NCI-H345 treated with DMSO at 0.1 percent for 48 hours (cell line): ENCODE results near the gene GAREM2.

ENCODE experiments used
- DNase-seq: peaks from one replicate; lab custom pipeline; 2025; ENCODE audit not compliant: unreplicated experiment; lab: John Stamatoyannopoulos, UW

The GAREM2 gene

DNA sequence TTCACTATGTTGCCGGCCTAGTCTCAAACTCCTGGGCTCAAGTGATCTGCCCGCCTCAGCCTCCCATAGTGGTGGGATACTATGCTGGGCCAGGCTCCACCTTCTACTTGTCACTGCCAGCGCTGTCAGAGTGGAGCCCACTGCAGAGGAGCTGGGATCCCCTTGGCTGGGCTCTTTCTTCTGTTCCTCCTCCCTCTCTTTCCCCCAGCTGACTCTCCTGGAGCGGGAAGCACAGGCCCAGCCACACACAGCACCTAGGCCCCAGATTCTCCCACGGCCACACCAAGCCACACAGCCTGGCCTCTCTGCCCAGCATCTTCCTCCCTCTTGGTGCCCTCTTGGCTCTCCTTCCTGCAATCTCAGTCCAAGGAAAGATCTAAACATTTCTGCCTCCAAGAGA, 3.7 kb upstream of the GAREM2 start:
- no peak for DNase-seq

DNA sequence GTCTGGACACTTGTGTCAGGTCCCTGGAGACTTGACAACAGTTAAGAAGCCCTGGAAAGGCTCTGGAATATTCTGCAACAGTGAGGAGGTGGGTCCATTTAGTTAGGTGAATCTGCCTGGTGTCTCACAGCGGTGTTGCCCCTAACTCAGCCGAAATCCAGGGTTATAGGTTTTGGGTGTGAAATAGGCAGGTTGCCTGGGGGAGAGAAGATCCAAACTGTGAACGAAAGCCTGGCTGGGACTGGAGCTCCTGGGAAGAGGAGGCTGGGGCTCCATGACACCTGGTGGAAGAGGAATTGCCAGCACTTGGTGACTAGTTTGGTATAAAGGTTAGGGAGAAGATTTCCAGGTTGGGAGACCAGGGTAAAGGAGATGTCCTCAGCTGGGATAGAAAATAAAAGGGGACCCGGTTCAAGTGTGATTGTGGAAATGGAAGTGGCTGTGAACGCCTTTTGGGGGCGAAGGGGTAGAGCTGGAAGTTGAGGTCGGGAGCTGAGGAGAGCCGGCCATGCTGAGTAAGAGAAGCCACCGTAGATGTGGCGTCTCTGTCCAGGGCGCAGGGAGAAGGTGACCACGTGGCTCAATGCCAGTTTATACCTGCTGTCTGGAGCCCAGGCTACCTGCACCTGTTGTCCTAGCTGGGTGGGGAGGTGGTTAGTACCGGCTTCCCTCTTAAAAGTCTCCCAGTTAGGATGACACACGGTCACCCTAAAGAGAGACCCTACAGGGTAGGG, 3.0 kb upstream of the GAREM2 start:
- no peak for DNase-seq

DNA sequence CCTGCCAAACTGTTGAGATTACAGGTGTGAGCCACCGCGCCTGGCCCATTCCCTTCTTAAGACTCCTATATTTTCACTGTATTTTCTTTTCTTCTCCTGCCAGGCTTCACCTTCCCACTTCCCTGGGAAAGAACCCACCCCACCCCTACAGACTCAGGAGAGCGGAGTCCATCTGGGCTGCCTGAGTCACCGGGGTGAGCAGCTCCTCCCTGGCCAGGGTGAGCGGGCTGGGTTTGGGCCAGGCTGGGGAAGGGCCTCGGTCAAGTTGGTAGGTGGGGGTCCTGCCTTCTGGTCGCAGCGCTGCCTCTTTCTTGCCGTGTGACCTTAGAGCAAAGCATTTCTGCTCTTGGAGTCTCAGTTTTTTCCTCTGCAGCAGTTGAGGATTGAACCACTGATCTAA, 2.1 kb upstream of the GAREM2 start:
- no peak for DNase-seq

DNA sequence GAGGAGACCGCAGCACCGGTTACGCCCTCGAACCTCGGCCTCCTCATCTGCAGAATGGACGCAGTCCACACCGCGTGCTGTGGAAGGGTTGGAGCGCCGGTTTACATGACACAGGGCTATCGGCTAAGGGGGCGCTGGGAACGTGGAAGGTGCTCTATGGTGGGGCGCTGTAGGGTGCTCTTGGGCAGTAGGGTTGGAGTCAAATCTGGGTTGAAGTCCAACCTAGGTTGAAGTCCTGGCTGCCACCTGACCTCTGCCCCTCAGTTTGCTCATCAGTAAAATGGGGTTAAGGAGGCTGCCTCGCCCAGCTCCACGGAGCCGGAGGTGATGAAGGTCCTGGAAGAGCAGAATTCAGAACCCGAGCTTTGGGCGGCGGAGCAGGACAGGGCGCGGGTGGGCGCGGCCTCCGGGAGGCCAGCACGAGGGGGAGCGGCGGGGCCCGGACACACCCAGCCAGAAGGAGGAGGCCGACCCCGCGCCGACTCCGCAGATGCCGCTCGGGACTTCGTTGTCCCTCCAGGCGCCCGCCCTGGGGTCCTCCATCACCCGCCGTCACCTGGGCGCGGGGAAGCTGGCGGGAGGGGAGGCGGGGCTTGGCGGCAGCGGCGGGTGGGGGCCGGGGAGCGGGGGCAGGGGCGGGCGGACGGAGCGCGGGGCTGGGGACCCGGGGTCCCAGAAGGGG, 558 bp upstream of the GAREM2 start:
- peak; percentile 20 for DNase-seq

DNA sequence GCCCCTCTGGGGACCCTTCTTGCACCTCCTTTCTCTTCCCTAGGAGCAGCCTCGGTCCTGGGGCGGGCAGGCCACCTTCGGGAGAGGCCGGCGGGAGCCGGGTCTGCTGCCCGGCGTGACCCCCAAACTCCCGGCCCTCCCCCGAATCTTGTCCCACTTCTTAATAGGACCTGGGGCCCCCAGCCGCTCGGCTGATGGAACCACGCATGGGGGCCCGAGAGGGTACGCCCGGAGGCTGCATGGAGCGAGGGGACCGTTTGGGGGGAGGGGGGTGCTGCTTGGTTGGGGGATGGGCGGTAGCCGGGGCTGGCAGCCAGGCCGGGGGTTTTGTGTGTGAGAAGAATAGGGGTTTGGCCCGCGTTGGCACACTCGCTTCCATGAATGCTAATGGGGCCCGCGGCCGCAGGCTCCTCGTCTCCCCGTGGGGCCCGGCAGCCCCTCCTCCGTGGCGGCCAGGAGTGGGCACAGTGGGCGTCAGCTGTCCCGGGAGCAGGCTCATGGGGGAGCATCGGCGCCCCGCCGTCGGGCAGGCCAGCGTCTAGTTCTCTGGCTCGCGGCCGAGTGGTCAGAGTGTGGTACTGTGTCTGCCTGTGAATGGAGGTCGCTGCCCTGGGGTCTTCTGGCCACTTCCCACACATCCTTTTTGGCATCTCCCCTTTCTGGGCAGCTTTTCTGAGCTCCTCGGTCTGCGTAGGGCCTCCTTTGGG, 1.0 kb downstream of the GAREM2 start:
- no peak for DNase-seq

DNA sequence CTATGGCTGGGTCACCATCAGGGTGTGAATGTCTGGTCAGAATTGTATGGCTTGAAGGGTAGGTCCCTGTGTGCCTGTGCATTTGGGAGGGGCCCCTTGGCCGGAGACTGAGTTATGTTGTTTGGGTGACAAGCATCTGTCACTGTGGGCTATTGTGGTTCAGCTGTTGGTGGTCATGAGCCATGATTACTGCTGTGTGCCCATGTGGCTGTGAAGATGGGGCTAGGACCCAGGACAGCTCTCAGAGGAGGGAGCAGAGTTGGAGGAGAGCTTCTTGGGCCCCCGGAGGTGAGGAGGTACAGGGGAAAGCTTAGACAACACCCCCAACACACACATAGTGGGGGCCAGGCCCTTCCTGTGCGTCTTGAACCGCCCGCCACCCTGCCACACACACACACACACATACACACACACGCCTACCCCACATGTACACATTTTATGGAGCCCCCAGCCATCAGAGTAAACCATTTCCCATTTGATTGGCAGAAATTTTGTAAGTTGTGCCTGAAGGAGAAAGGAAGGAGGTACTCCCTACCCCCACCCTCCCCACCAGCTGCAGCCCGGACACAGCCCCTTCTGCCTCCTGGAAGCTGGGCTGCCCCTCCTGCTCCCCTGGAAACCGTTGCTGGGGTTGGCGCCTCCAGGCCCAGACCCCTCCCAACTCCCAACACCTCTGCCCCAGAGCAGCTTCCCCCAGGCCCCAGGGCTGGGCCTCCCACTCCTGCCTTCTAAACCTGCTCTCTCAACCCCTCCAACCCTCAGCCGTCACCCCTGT, 2.0 kb downstream of the GAREM2 start:
- no peak for DNase-seq

DNA sequence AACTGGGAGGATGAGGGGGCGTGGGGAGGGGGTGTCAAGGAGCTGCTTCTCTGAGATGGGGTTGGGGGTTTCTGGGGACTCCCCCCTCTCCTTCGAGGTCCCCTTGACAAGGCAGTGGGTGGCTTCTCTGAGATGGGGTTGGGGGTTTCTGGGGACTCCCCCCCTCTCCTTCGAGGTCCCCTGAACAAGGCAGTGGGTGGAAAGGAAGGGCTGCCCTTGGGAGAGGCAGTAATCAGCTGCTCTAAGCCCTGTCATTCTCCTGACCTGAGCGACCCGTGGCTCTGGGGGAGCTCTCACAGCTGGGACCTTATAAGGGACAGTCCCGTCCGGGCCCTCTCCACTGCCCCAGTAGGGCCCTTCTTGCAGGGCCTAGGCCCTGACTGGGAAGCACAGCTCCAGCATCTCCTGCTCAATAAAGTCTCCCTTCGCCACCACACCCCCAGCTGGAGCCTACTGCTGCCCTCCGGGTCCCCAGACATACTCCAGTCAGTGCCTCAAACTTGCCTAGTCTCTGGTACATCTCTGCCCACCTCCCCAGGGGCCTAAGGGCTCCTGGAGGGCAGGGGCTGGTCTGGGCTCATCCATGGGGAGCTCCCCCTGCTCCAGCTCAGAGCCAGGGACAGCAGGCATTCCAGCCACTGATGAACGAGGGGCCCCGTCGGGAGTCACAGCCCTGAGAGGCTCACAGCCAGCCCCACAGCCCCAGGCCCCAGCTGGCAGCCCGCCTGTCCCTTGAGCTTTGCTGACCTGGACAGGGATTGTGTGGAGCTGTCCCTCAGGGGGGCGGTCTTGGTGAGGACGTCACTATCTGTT, 2.8 kb downstream of the GAREM2 start:
- DNase-seq, result no peak

DNA sequence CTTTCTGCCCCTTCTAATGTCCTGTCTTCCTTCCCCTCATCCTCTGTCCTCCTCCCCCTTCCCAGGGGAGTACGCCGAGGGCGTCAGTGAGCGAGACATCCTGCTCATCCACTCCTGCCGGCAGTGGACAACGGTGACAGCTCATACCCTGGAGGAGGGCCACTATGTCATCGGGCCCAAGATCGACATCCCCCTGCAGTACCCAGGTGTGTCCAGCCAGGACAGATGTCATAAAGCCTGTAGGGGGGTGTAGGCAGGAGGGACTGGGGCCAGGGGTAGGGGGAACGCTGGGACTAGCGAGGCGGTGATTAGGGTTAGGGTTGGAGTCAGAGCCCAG, 3.4 kb downstream of the GAREM2 start:
- no peak for DNase-seq

DNA sequence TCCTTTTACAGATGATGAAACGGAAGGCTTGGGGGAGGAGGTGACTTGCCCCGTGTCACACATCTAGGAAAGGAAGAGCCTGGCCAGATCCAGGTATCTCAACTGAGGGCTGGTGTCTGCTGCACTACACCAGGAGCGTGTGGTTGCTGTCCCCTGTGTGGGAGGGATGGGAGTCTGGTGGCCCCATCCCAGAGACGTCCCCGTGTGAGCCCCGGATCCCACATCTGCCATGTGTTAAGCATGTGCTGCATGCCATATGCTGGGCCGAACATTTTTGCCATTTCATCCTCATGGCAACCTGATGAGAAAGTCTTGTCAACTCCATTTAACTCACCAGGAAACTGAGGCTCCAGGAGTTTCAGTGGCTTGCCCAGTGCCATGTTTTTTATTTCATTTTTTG, 4.2 kb downstream of the GAREM2 start:
- no peak for DNase-seq

DNA sequence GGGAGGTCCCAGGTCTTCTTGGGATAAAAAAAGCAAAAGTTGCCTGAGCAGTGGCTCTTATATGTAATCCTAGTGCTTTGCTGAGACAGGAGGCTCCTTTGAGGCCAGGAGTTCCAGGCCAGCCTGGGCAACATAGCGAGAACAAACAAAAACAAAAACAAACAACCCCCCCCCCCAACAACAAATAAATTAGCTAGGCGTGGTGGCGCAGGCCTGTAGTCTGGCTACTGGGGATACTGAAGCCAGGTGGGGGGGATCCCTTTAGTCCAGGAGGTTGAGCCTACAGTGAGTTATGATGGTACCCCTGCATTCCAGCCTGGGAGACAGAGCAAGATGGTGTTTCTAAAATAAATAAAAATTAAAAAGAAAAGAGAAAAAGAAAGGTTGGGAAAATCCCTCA, 5.4 kb downstream of the GAREM2 start:
- DNase-seq, result no peak

DNA sequence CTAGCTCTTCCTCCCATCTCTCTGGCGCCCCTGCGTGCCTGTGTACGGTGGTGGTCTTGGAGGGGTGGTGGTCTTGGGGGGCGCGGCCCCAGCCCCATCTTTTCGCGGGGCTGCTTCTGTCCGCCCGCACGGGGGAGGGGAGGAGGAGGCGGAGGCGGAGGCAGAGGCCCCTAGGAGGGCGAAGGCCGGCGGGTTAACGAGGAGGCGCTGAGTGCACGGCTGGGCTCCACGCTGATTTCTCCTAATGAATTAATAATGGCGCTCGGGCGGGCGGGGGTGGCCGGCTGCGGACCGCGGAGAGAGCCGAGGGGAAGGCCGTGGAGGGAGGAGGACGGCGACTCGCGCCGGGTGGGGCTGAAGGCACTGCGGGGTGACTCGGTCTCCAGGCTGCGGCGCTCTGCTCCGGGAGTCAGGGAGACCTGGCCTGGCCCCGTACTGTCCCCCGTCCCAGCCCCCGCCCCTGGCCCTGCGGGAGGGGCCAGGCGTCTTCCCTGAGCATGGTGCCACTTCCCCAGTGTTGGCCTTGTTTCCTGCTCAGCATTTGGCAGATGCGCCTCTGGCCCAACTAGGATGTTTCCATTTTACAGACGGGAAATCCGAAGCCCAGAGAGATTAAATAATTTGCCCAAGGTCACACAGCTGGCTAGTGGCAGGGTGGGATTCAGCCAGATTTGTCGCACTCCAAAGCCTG, 6.0 kb downstream of the GAREM2 start:
- DNase-seq, result no peak

DNA sequence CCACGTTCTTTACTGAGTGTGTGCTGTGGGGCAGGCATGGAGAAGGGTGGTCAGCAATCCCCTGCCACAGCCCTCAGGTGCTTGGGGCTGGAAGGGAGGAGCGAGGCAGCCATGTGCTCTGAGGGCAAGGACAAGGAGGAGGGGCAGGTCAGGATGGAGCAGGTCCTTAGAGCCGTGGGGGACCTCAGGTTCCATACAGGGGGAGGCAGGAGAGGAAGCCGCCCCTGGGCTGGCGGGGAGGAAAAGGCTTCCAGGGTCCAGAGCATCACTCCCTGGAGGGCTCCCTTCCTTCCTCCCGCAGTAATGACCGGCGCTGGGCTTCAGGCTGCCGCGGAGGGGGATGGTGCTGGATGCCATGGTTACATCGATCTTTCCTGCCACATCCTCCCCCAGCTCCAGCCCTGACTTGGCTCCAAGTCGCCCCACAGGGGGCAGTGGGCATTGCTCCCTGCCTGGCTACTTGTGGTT, 6.6 kb downstream of the GAREM2 start:
- DNase-seq, result no peak

DNA sequence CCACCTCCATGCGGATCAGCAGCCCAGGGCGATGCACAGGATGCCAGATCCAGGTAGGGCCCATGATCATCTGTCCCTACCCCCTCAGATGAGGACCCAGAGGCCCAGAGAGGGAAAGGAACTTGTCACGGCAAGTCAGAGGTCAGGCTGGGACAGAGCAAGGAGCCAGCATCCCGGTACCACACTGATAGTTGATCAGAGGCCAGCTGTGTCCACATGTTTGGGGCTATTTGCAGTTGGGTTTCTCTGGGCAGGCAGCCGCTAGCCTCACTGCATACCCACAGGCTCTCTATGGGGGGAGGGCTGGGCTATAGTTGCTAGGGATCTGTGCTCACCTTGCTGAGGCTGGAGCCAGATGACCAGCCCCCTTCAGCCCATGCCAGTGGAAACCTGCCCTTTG, 9.6 kb downstream of the GAREM2 start:
- no peak for DNase-seq

DNA sequence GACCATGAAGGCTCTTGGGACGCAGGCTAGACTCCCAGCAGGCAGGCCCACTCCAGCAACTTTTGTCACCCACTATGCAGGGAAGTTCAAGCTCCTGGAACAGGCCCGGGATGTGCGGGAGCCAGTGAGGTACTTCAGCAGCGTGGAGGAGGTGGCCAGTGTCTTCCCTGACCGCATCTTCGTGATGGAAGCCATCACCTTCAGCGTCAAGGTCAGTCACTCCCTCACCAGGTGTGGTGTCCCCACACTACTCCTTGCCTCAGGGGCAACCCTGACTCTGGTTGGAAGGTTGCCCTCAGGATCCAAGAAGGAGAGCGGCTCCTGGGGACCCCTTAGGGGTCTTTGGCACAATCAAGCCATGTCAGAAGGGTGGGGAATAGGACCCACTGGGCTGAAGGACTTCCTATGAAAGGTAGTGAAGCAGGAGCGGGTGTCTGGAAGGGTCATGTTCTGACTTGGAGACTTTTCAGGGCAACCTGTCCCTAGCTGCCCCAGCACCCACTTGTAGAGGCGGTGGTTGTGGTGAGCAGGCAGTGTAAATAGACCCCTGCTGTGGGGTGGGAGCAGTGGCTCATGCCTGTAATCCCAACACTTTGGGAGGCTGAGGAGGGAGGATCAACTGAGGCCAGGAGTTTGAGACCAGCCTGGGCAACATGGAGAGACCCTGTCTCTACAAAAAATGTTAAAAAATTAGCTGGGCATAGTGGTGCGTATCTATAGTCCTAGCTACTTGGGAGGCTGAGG, 10.2 kb downstream of the GAREM2 start:
- no peak for DNase-seq

DNA sequence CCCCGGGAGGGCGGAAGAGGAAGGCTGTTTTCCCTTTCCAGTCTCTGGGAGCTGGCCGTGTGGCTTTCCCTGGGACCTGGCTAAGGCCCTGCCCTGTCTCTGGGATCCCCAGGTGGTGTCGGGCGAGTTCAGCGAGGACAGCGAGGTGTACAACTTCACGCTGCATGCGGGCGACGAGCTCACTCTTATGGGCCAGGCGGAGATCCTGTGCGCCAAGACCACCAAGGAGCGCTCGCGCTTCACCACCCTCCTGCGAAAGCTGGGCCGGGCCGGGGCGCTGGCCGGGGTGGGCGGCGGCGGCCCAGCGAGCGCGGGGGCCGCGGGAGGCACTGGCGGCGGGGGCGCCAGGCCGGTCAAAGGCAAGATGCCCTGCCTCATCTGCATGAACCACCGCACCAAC, 11.2 kb downstream of the GAREM2 start:
- DNase-seq, result no peak

DNA sequence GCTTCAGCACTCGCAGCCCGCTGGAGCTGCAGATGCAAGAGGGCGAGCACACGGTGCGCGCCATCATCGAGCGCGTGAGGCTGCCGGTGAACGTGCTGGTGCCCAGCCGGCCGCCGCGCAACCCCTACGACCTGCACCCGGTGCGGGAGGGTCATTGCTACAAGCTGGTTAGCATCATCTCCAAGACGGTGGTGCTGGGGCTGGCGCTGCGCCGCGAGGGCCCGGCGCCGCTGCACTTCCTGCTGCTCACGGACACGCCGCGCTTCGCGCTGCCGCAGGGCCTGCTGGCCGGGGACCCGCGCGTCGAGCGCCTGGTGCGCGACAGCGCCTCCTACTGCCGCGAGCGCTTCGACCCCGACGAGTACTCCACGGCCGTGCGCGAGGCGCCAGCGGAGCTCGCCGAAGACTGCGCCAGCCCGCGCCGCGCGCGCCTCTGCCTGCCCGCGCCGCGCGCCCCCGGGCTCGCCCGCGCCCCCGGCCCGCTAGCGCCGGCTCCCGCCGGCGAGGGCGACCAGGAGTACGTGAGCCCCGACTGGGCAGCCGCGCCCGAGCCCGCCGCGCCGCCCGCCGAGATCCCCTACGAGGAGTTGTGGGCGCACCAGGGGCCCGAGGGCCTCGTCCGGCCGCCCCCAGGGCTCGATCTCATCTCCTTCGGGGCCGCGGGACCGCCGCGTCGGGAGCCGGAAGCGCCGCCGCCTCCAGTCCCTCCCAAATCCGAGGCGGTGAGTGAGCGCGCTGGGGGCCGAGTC, 11.8 kb downstream of the GAREM2 start:
- DNase-seq, result no peak

DNA sequence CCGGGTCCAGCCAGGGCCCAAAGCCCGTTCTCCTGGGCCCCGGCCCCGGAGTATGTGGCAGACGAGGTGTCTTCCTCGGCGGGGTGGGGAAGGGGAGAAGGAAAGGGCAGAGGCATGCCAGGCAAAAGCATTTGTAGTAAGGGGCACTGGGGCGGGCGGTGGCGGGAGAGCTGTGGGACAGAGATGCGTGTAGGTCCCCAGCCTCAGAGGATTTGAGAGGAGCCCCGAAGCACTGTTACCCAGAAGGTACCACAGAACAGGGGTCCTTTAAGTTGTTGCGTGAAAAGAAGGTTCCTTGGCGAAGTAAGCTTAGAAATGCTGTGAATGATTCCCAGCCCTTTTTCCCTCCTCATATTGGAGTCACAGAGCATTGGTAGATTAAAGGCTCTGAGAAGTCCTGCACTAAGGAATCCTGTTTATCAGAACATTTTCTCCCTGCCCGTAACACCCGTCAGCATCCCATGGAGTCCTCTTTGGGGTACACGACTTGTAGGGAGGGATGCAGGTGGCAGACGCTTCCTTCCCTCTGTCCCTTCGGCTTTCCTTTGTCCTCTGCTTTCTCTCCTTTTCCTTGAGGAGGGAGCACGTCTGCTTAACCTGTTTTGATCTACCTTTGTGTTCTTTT, 12.5 kb downstream of the GAREM2 start:
- DNase-seq, result no peak
